Right kidney (tissue), 9 donors: Measurements from ENCODE around the gene GPRASP1.
A peak's percentile ranks its signal among the peaks of the same experiment; 100 is the strongest.
"Not testable (repeated sequence)": the region's sequence is repeated elsewhere in the genome, so short reads cannot be mapped to it uniquely, and the experiment has no call there.

ENCODE experiments used
- DNase-seq: peaks from one replicate; pipeline ENCODE4 v3.0.0-alpha.2; 2016
- long read RNA-seq, 8 donors: transcript quantifications; one replicate each; lab custom pipeline, GENCODE V29; 2026

Gene GPRASP1
- long read RNA-seq, donor 1, full-length matches to known transcripts = 2 of 2 reads
- long read RNA-seq, donor 1, partial matches to known transcripts = 0 of 2 reads
- long read RNA-seq, donor 1, other reads (novel, unspliced or antisense) = 0 of 2 reads
- long read RNA-seq, donor 2, full-length matches to known transcripts = 1 of 1 reads
- long read RNA-seq, donor 2, partial matches to known transcripts = 0 of 1 reads
- long read RNA-seq, donor 2, other reads (novel, unspliced or antisense) = 0 of 1 reads
- long read RNA-seq, donor 3 = 0 reads
- long read RNA-seq, donor 4, full-length matches to known transcripts = 1 of 1 reads
- long read RNA-seq, donor 4, partial matches to known transcripts = 0 of 1 reads
- long read RNA-seq, donor 4, other reads (novel, unspliced or antisense) = 0 of 1 reads
- long read RNA-seq, donor 5 = 0 reads
- long read RNA-seq, donor 6 = 0 reads
- long read RNA-seq, donor 7, full-length matches to known transcripts = 2 of 2 reads
- long read RNA-seq, donor 7, partial matches to known transcripts = 0 of 2 reads
- long read RNA-seq, donor 7, other reads (novel, unspliced or antisense) = 0 of 2 reads
- long read RNA-seq, donor 8, partial matches to known transcripts = 0 of 1 reads
- long read RNA-seq, donor 8, other reads (novel, unspliced or antisense) = 0 of 1 reads

GRCh38 chrX:102651242-102652011 is at the start of gene GPRASP1:
Gene GPRASP1, plus strand, starts transcription at chrX:102651483. Its CDS starts 2,431 bp downstream, at chrX:102653914.
- DNase-seq = peak; percentile 71

- DNase-seq = no peak
Measured at GRCh38 chrX:102604327-102604726, 47.0 kb upstream of the GPRASP1 start.

- no peak for DNase-seq
Measured at GRCh38 chrX:102606115-102606514, 45.2 kb upstream of the GPRASP1 start.

GRCh38 chrX:102610905-102611304 is 40.4 kb upstream of the GPRASP1 start:
- no peak for DNase-seq

GRCh38 chrX:102624105-102624504 is 27.2 kb upstream of the GPRASP1 start:
- no peak for DNase-seq

GRCh38 chrX:102627640-102628039 is 23.6 kb upstream of the GPRASP1 start:
- no peak for DNase-seq

- DNase-seq = no peak
Measured at GRCh38 chrX:102637561-102637960, 13.7 kb upstream of the GPRASP1 start.

GRCh38 chrX:102650903-102651241 is 411 bp upstream of the GPRASP1 start:
- DNase-seq = no peak

GRCh38 chrX:102652031-102652688 is 877 bp downstream of the GPRASP1 start:
- peak; percentile 47 for DNase-seq

GRCh38 chrX:102654696-102655095 is 3.4 kb downstream of the GPRASP1 start:
- no peak for DNase-seq

GRCh38 chrX:102658556-102658955 is 7.3 kb downstream of the GPRASP1 start:
- no peak for DNase-seq

GRCh38 chrX:102659790-102660757 is 8.8 kb downstream of the GPRASP1 start:
- DNase-seq = peak; percentile 72

GRCh38 chrX:102663820-102664219 is 12.5 kb downstream of the GPRASP1 start:
- not testable (repeated sequence) for DNase-seq

GRCh38 chrX:102667034-102667433 is 15.8 kb downstream of the GPRASP1 start:
- DNase-seq = not testable (repeated sequence)

GRCh38 chrX:102669526-102669925 is 18.2 kb downstream of the GPRASP1 start:
- DNase-seq = no peak

- no peak for DNase-seq
Measured at GRCh38 chrX:102672856-102673255, 21.6 kb downstream of the GPRASP1 start.

GRCh38 chrX:102677479-102677878 is 26.2 kb downstream of the GPRASP1 start:
- DNase-seq = not testable (repeated sequence)

- DNase-seq = no peak
Measured at GRCh38 chrX:102684772-102685520, 33.7 kb downstream of the GPRASP1 start.

GRCh38 chrX:102694749-102695148 is 43.5 kb downstream of the GPRASP1 start:
- DNase-seq = no peak

- DNase-seq = no peak
Measured at GRCh38 chrX:102696306-102696705, 45.0 kb downstream of the GPRASP1 start.
